ENCODE data around the gene ZNF165. TPM values are rescaled to one million over a fixed set of nuclear protein-coding genes. Genes with fewer than 3 reads are reported as not detected.
"Not testable (repeated sequence)": the region's sequence is repeated elsewhere in the genome, so short reads cannot be mapped to it uniquely, and the experiment has no call there.

ZNF165 gene
- total RNA-seq (1 to 10 TPM in 3 of 7 donors, under 1 TPM in 4; 0.24 to 2.3 (median 0.82) TPM), polyA plus RNA-seq (under 1 TPM; 0.52 to 0.61 TPM)
- long read RNA-seq, donor 1, partial matches to known transcripts: 1 of 6 reads
- long read RNA-seq, donor 1, other reads (novel, unspliced or antisense): 5 of 6 reads
- long read RNA-seq, donor 2, partial matches to known transcripts: 0 of 5 reads
- long read RNA-seq, donor 2, other reads (novel, unspliced or antisense): 5 of 5 reads
- long read RNA-seq, donor 3, partial matches to known transcripts: 0 of 1 reads
- long read RNA-seq, donor 3, other reads (novel, unspliced or antisense): 1 of 1 reads

GRCh38 chr6:28080381-28080630, at the start of gene ZNF165:
Gene ZNF165, plus strand, starts transcription at chr6:28080568. Its CDS starts 4,913 bp downstream, at chr6:28085481.
- H3K27ac ChIP-seq: peak within 1 kb of the TSS; percentile 43 to 77
- not testable (repeated sequence) for H3K27me3 ChIP-seq; H3K36me3 ChIP-seq; H3K9me3 ChIP-seq; DNase-seq; H3K4me1 ChIP-seq (ENCODE audit: insufficient read depth)
- H3K4me3 ChIP-seq: peak within 1 kb of the TSS; percentile 44
- 0% methylated on average over 15 of the region's 15 CpGs for WGBS, 3 donors
- intact Hi-C loops (cut with DNase I): loop anchor here in 1 of 4 donors (10.0 kb wide), 1 partner anchor 606 kb away; the partner anchor contains the start of gene ZNF184

GRCh38 chr6:28053584-28053983, 26.8 kb upstream of the ZNF165 start:
- Histone ChIP-seq H3K27ac (no peak overlapping the region), H3K36me3 (no peaks in the 10 kb centered on the region), H3K9me3 (no peaks in the 10 kb centered on the region), H3K4me1 (ENCODE audit: insufficient read depth) (no peaks in the 10 kb centered on the region), H3K27me3 (no peaks in the 10 kb centered on the region), H3K4me3 (no peak overlapping the region)
- no peak for DNase-seq
- TF ChIP-seq POLR2A (IDR thresholded peaks at IDR 0.05) (no peak), CTCF (IDR thresholded peaks at IDR 0.05) (no peak), EP300 (IDR thresholded peaks at IDR 0.05) (no peak)
- intact Hi-C loops (cut with DNase I): no loop called here
- 67 to 77% (median 73%) methylated on average over 4 of the region's 4 CpGs for WGBS, 3 donors

GRCh38 chr6:28060405-28060804, 20.0 kb upstream of the ZNF165 start:
- intact Hi-C loops (cut with DNase I): no loop called here
- Histone ChIP-seq H3K9me3 (no peaks in the 10 kb centered on the region), H3K4me3 (no peak overlapping the region), H3K27me3 (no peaks in the 10 kb centered on the region), H3K36me3 (no peaks in the 10 kb centered on the region), H3K4me1 (ENCODE audit: insufficient read depth) (no peaks in the 10 kb centered on the region), H3K27ac (no peak overlapping the region)
- DNase-seq: no peak
- WGBS, 3 donors: 48 to 60% (median 53%) methylated on average over 2 of the region's 2 CpGs
- TF ChIP-seq EP300 (IDR thresholded peaks at IDR 0.05): no peak
- no peak for TF ChIP-seq POLR2A (IDR thresholded peaks at IDR 0.05)
- TF ChIP-seq CTCF (IDR thresholded peaks at IDR 0.05): no peak

GRCh38 chr6:28064272-28064671, 16.1 kb upstream of the ZNF165 start:
- H3K36me3 ChIP-seq: no peaks in the 10 kb centered on the region
- H3K27me3 ChIP-seq: no peaks in the 10 kb centered on the region
- H3K9me3 ChIP-seq: no peaks in the 10 kb centered on the region
- TF ChIP-seq CTCF (IDR thresholded peaks at IDR 0.05) (no peak), EP300 (IDR thresholded peaks at IDR 0.05) (no peak), POLR2A (IDR thresholded peaks at IDR 0.05) (no peak)
- intact Hi-C loops (cut with DNase I): no loop called here
- H3K4me3 ChIP-seq: no peak overlapping the region
- 66 to 72% (median 67%) methylated on average over 3 of the region's 3 CpGs for WGBS, 3 donors
- no peak overlapping the region for H3K27ac ChIP-seq
- H3K4me1 ChIP-seq (ENCODE audit: insufficient read depth): no peaks in the 10 kb centered on the region
- DNase-seq: no peak

GRCh38 chr6:28068067-28068466, 12.3 kb upstream of the ZNF165 start:
- intact Hi-C loops (cut with DNase I): no loop called here
- no peak for TF ChIP-seq POLR2A (IDR thresholded peaks at IDR 0.05)
- no peak for TF ChIP-seq CTCF (IDR thresholded peaks at IDR 0.05)
- no peak for TF ChIP-seq EP300 (IDR thresholded peaks at IDR 0.05)
- Histone ChIP-seq H3K27ac (no peak overlapping the region), H3K4me1 (ENCODE audit: insufficient read depth) (no peaks in the 10 kb centered on the region), H3K27me3 (no peaks in the 10 kb centered on the region), H3K4me3 (no peak overlapping the region), H3K9me3 (no peaks in the 10 kb centered on the region), H3K36me3 (no peaks in the 10 kb centered on the region)
- no peak for DNase-seq

- 83 to 90% (median 87%) methylated on average over 4 of the region's 4 CpGs for whole genome bisulfite sequencing, 3 donors
- H3K27me3 ChIP-seq; H3K4me1 ChIP-seq (ENCODE audit: insufficient read depth); DNase-seq; H3K36me3 ChIP-seq; H3K4me3 ChIP-seq; H3K9me3 ChIP-seq; H3K27ac ChIP-seq; intact Hi-C loops (cut with DNase I): not testable (repeated sequence)
Observed at GRCh38 chr6:28070968-28071367, 9.4 kb upstream of the ZNF165 start.
